Heart left ventricle (tissue), 13 donors: ENCODE results near the gene SIGMAR1.

Source experiments
- CTCF ChIP-seq, 12 donors: fragments of 200-600 bp; sonication (generic) in 4 of 12; IDR thresholded peaks; one replicate each; pipeline versions ENCODE4 v1.5.0 to v1.8.0; 2018 to 2022; ENCODE audit warnings: antibody characterized with exemption in 12 of 12, mild to moderate bottlenecking in 5 of 12
- POLR2A ChIP-seq, 2 donors: fragments of 450-650 bp; IDR thresholded peaks; one replicate each; pipeline ENCODE4 v1.6.1; 2017; ENCODE audit warnings: antibody characterized with exemption in 2 of 2, mild to moderate bottlenecking in 2 of 2, moderate library complexity in 2 of 2
- donor health status: ischemic (EF 13 %, LVEDD 7.1; RV severe dilation, severe dysfunction).
- donor health status: DM: no; HTN: yes; CAD: no.
- donor health status: DM: no; HTN: no; CAD: no.
- donor health status: ischemic (EF 25% LVEDD 6.9; RV normal size, moderate dysfunction).
- donor health status: ischemic (EF 25% LVEDD 5.7; RV mildly dilated, moderate dysfunction).
- donor health status: ischemic (EF 35%, LVEDD 5.7; RV mildly dilated, moderate dysfunction).
- donor health status: nonischemic (EF 11% LVEDD 7.7; RV severe dilation, severe dysfunction).
- donor health status: DM: yes; HTN: yes; CAD: no.
- donor health status: PGD.
- donor health status: ischemic (EF 29% LVEDD 5.4; RV normal size, mild dysfunction).
- donor health status: nonischemic (EF 23%, LVEDD 6.1; RV moderate dilation, normal function).

GRCh38 chr9:34624475-34625185, 13.0 kb downstream of the SIGMAR1 start:
- TF ChIP-seq CTCF (IDR thresholded peaks at IDR 0.05) = no peak
- no peak for TF ChIP-seq POLR2A (IDR thresholded peaks at IDR 0.05)
